Mucosa of descending colon (tissue), 3 donors: ENCODE data around the gene ITGAL. TPM values are rescaled to one million over a fixed set of nuclear protein-coding genes. Genes with fewer than 3 reads are reported as not detected.
A peak's percentile ranks its signal among the peaks of the same experiment; 100 is the strongest.
"Not testable (repeated sequence)": the region's sequence is repeated elsewhere in the genome, so short reads cannot be mapped to it uniquely, and the experiment has no call there.

Source experiments
- ATAC-seq: fragments of 200-7000 bp; cut with Tn5 transposase; one replicate; pipeline ENCODE4 v1.9.1; 2020; ENCODE audit warnings: mild to moderate bottlenecking, moderate library complexity
- DNase-seq, 3 donors: peaks; one replicate each; pipeline ENCODE4 v3.0.0-alpha.2; 2020
- H3K36me3 ChIP-seq: fragments of 200-600 bp; one replicate; pipeline ENCODE4 v1.8.0; 2021; ENCODE audit warnings: low read depth, mild to moderate bottlenecking
- H3K4me1 ChIP-seq: fragments of 200-600 bp; one replicate; pipeline ENCODE4 v1.8.0; 2021; ENCODE audit warnings: low read depth, mild to moderate bottlenecking
- H3K4me3 ChIP-seq: fragments of 200-600 bp; one replicate; pipeline ENCODE4 v1.8.0; 2021; ENCODE audit warnings: mild to moderate bottlenecking
- H3K9me3 ChIP-seq: fragments of 200-600 bp; one replicate; pipeline ENCODE4 v1.8.0; 2021; ENCODE audit warnings: mild to moderate bottlenecking
- CTCF ChIP-seq: fragments of 200-600 bp; IDR thresholded peaks from one replicate; pipeline ENCODE4 v1.8.0; 2022; ENCODE audit warnings: antibody characterized with exemption, mild to moderate bottlenecking
- intact Hi-C, 2 donors: fragments of 100-400 bp; cut with DNase I in 1 of 2; cut with micrococcal nuclease in 1 of 2; formaldehyde crosslinking; loops; one replicate each; pipeline versions ENCODE4 v1.11.0 to v1.11.1; 2022; cut with DNase I, micrococcal nuclease
- total RNA-seq, 3 donors: library from RNA; stranded (reverse); fragmentation: NEBNext Ultra II Directional in 2 of 3; extraction: Animal tissue kit (Norgen Biotek cat#: 25700) in 2 of 3; gene quantifications; one replicate each; pipeline versions ENCODE4 v1.2.1 to v1.2.4, GENCODE V29; 2021 to 2023
- donor health status: DM: no; HTN: no; CAD: no; lungs with moderate emphysema.
- donor health status: DM: no; HTN: no; CAD: no.
- donor health status: DM: no; HTN: yes; CAD: no.

Gene ITGAL
- total RNA-seq, 3 donors from 2014 or later = 8.1 to 14.8 (median 8.5) TPM

GRCh38 chr16:30518552-30518951 lies 46.0 kb downstream of the ITGAL start:
- no peak for DNase-seq
- intact Hi-C loops = no loop called here
- no peak for TF ChIP-seq CTCF
- no peak for ATAC-seq
- Histone ChIP-seq H3K36me3 (no peaks in the 10 kb centered on the region), H3K9me3 (no peaks in the 10 kb centered on the region), H3K4me1 (no peaks in the 10 kb centered on the region), H3K4me3 (no peak overlapping the region)

GRCh38 chr16:30519120-30520049 lies 46.8 kb downstream of the ITGAL start:
- intact Hi-C loops = no loop called here
- Histone ChIP-seq H3K4me3 (no peak overlapping the region), H3K4me1 (no peaks in the 10 kb centered on the region), H3K36me3 (no peaks in the 10 kb centered on the region), H3K9me3 (no peaks in the 10 kb centered on the region)
- DNase-seq (no peak), ATAC-seq (no peak)
- TF ChIP-seq CTCF = no peak

- Histone ChIP-seq H3K4me1 (peaks cover 9% of the 10 kb centered on the region), H3K9me3 (no peaks in the 10 kb centered on the region), H3K36me3 (no peaks in the 10 kb centered on the region), H3K4me3 (no peak overlapping the region)
- DNase-seq = no peak
- no peak for ATAC-seq
- no peak for TF ChIP-seq CTCF
- intact Hi-C loops = no loop called here
These were observed 48.9 kb downstream of the ITGAL start for GRCh38 chr16:30521476-30521872.

- TF ChIP-seq CTCF = no peak
- intact Hi-C loops = no loop called here
These were observed 49.5 kb downstream of the ITGAL start for GRCh38 chr16:30521873-30522641.

GRCh38 chr16:30522702-30523463 lies 50.3 kb downstream of the ITGAL start:
- H3K4me3 ChIP-seq, intact Hi-C loops, H3K36me3 ChIP-seq, ATAC-seq, H3K9me3 ChIP-seq: not testable (repeated sequence)
- peaks cover 14% of the 10 kb centered on the region for H3K4me1 ChIP-seq
- DNase-seq = peak in 1 of 3 donors; percentile 48

More at GRCh38 chr16:30521873-30522641, 49.5 kb downstream of the ITGAL start:
- Histone ChIP-seq H3K36me3 (no peaks in the 10 kb centered on the region), H3K4me3 (no peak overlapping the region), H3K9me3 (no peaks in the 10 kb centered on the region), H3K4me1 (peaks cover 9% of the 10 kb centered on the region)
- ATAC-seq (peak; percentile 27), DNase-seq (peak in 2 of 3 donors; percentile 38 to 41)
